Lower leg skin (tissue), 3 donors: Measurements from ENCODE around the gene CUL4A.

ENCODE experiments used
- POLR2A ChIP-seq, 2 donors: fragments of 450-650 bp; IDR thresholded peaks; one replicate each; pipeline ENCODE4 v1.6.1; 2016 to 2017; ENCODE audit warnings: antibody characterized with exemption in 2 of 2, mild to moderate bottlenecking in 1 of 2, moderate library complexity in 1 of 2
- TF ChIP-seq, protein P1 (sequence below), 3 donors: fragments of 450-650 bp; IDR thresholded peaks; one replicate each; pipeline ENCODE4 v1.5.1; 2016; ENCODE audit warnings: antibody characterized with exemption in 3 of 3, mild to moderate bottlenecking in 3 of 3, moderate library complexity in 2 of 3

DNA sequence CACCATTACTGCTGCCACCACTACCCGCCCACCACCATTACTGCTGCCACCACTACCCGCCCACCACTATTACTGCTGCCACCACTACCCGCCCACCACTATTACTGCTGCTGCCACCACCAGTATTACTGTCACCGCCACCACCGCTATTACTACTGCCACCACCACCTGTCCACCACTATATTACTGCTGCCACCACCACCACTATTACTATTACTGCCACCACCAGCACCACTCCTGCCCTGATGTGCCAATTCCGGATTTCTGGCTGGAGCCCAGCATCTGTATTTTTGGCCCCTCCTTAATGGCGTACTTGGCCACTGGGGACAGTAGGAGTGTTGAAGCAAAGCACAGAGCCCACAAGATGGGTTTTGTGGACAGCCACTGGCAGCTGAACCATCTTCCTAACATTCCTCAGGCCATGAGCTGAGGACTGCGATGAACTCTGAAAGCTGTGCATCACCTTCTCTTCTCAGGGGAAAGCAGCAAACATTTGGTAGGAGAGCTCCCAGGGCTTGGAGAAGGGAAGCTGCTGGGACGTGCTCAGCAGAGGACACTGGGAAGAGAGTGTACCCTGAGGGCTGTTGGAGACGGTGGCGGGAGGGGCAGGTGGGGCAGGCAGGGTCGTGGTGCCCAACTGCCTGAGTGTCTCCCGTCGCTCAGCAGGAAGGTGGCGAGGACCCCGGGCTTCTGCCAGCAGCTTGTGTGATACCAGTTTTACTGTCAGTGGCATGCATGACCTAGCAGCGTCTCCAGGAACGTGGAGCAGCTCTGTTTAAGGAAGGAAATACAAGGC is 23.0 kb downstream of the CUL4A start:
- TF ChIP-seq, protein P1, sequence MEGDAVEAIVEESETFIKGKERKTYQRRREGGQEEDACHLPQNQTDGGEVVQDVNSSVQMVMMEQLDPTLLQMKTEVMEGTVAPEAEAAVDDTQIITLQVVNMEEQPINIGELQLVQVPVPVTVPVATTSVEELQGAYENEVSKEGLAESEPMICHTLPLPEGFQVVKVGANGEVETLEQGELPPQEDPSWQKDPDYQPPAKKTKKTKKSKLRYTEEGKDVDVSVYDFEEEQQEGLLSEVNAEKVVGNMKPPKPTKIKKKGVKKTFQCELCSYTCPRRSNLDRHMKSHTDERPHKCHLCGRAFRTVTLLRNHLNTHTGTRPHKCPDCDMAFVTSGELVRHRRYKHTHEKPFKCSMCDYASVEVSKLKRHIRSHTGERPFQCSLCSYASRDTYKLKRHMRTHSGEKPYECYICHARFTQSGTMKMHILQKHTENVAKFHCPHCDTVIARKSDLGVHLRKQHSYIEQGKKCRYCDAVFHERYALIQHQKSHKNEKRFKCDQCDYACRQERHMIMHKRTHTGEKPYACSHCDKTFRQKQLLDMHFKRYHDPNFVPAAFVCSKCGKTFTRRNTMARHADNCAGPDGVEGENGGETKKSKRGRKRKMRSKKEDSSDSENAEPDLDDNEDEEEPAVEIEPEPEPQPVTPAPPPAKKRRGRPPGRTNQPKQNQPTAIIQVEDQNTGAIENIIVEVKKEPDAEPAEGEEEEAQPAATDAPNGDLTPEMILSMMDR (IDR thresholded peaks at IDR 0.05): no peak
- no peak for TF ChIP-seq POLR2A (IDR thresholded peaks at IDR 0.05)
